Loucy (cell line): ENCODE results near the gene SPRR2B.
"Not testable (repeated sequence)": the region's sequence is repeated elsewhere in the genome, so short reads cannot be mapped to it uniquely, and the experiment has no call there.

Source experiments
- H2AFZ ChIP-seq: fragments of 200-600 bp; sonication (generic); 2 replicates; pipeline ENCODE4 v1.6.0; 2016; ENCODE audit warnings: antibody characterized with exemption, mild to moderate bottlenecking, low read length, moderate library complexity
- H3F3A ChIP-seq: fragments of 200-600 bp; 2 replicates; pipeline ENCODE4 v1.6.0; 2016; ENCODE audit warnings: antibody characterized with exemption, low read depth, mild to moderate bottlenecking
- H3K27me3 ChIP-seq: fragments of 200-600 bp; sonication (generic); 2 replicates; pipeline ENCODE4 v1.6.1; 2014; ENCODE audit warnings: low read length, mild to moderate bottlenecking; ENCODE audit not compliant: insufficient read depth, poor library complexity, severe bottlenecking
- H3K36me3 ChIP-seq: fragments of 200-600 bp; sonication (generic); 2 replicates; pipeline ENCODE4 v1.6.1; 2016; ENCODE audit warnings: low read length; ENCODE audit not compliant: insufficient read depth
- H3K4me1 ChIP-seq: fragments of 200-600 bp; sonication (generic); 2 replicates; pipeline ENCODE4 v1.5.1; 2014; ENCODE audit warnings: low read length, mild to moderate bottlenecking; ENCODE audit not compliant: insufficient read depth, poor library complexity, severe bottlenecking
- H3K4me2 ChIP-seq: fragments of 200-600 bp; sonication (generic); 2 replicates; pipeline ENCODE4 v1.6.0; 2014; ENCODE audit warnings: antibody characterized with exemption, low read length, low read depth, mild to moderate bottlenecking; ENCODE audit not compliant: poor library complexity, severe bottlenecking
- H3K4me3 ChIP-seq: fragments of 200-600 bp; sonication (generic); 2 replicates; pipeline ENCODE4 v1.5.1; 2014; ENCODE audit warnings: low read length, mild to moderate bottlenecking, mixed read lengths; ENCODE audit not compliant: poor library complexity, severe bottlenecking
- H3K79me2 ChIP-seq: fragments of 200-600 bp; sonication (generic); 2 replicates; pipeline ENCODE4 v1.6.1; 2014; ENCODE audit warnings: low read length; ENCODE audit not compliant: insufficient read depth
- H3K9ac ChIP-seq: fragments of 200-600 bp; sonication (generic); 2 replicates; pipeline ENCODE4 v1.6.0; 2014; ENCODE audit warnings: mild to moderate bottlenecking, low read depth, low read length, moderate library complexity; ENCODE audit not compliant: poor library complexity, severe bottlenecking
- H3K9me2 ChIP-seq: fragments of 200-600 bp; sonication (generic); replicated peaks from 2 replicates; pipeline ENCODE4 v1.6.1; 2016; ENCODE audit warnings: low read depth, low read length, mixed read lengths
- H3K9me3 ChIP-seq: fragments of 200-600 bp; sonication (generic); 2 replicates; pipeline ENCODE4 v1.6.1; 2014; ENCODE audit warnings: mild to moderate bottlenecking, antibody characterized with exemption, low read length, low read depth; ENCODE audit not compliant: insufficient read depth
- H4K20me1 ChIP-seq: fragments of 200-600 bp; sonication (generic); 2 replicates; pipeline ENCODE4 v1.6.0; 2014; ENCODE audit warnings: antibody characterized with exemption, low read length, mild to moderate bottlenecking; ENCODE audit not compliant: insufficient read depth, poor library complexity, severe bottlenecking
- CTCF ChIP-seq: fragments of 200-600 bp; sonication (generic); conservative IDR thresholded peaks from 2 replicates; pipeline ENCODE4 v1.5.1; 2014; ENCODE audit warnings: mild to moderate bottlenecking, antibody characterized with exemption, low read length
- EZH2phosphoT487 ChIP-seq: fragments of 200-600 bp; IDR thresholded peaks from 2 replicates; pipeline ENCODE4 v1.6.1; 2018; ENCODE audit warnings: antibody characterized with exemption, mild to moderate bottlenecking, moderate library complexity, borderline replicate concordance

Gene SPRR2B

DNA sequence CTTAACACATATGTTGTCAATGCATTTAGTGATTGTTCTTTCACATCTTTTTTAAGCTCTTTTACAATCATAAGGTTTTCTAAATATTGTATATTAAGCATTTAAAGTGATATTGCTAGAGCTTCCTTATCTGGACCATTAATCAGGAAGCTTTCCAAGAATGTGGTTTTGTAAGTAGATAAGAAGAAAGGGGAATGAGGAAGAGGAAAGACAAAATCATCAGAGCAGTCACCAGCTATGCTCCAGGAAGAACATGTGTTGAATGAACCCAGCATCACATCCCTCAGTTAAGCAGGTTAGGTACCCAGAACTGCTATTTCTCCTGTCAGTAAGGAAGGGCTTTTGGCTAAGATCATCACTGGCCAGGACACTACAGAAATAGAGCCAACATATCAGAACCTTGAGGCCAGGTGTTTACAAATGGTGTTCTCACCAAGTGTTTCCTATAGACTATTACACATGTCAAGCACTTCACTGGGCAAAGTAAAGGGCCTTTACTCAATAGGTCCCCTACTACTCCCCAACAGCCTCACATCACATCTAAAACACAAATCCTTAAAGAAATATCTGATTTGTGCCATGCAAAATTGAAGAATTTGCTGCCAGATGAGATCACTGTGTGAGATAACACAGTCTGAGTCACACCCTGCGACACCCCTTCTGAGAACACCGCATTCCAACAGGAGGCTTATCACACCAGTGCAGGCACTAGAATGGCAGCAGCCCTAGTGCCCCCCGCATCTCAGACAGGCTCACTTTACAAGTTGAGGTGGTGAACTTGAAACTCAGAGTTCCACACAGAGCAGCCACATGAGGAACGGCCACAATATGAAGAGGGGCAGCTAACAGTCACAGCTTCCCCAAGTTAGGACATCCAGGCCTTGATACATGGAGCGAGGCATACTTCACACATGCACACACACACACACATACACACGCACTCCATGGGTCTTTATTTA, 12.3 kb downstream of the SPRR2B start:
- no peak for TF ChIP-seq CTCF
- TF ChIP-seq EZH2phosphoT487 = no peak
- H2AFZ ChIP-seq = no peak overlapping the region
- H3K27me3 ChIP-seq = no peaks in the 10 kb centered on the region
- no peak overlapping the region for H3K4me2 ChIP-seq
- no peak overlapping the region for H3K4me3 ChIP-seq
- no peaks in the 10 kb centered on the region for H4K20me1 ChIP-seq
- H3K4me1 ChIP-seq = no peaks in the 10 kb centered on the region
- H3K9me3 ChIP-seq = no peaks in the 10 kb centered on the region
- no peaks in the 10 kb centered on the region for H3F3A ChIP-seq
- H3K36me3 ChIP-seq = no peaks in the 10 kb centered on the region
- H3K79me2 ChIP-seq = no peaks in the 10 kb centered on the region
- H3K9ac ChIP-seq = no peak overlapping the region
- H3K9me2 ChIP-seq = no peaks in the 10 kb centered on the region

DNA sequence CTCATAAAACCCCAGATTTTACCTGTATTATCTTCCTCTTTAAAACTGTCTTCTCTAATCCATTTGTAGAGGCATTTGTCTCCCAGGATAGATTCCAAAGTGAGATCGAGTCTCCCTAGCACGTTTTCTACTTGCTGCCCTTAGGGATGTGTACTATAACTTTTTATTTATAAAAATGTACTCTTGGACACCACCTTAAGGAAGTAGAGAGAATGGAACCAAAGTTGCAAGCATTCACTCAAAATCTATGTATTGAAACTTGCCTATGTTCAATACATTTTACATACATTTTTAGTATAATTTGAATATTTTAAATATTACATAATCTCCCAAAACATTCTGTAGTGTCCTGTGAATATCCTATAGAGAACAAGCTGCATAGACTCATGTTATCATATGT, 13.3 kb downstream of the SPRR2B start:
- Histone ChIP-seq H3K4me1 (no peaks in the 10 kb centered on the region), H3K27me3 (no peaks in the 10 kb centered on the region), H3K9me2 (no peaks in the 10 kb centered on the region), H3K9ac (no peak overlapping the region), H3K4me2 (no peak overlapping the region), H3K36me3 (no peaks in the 10 kb centered on the region), H3K9me3 (no peaks in the 10 kb centered on the region), H3K4me3 (no peak overlapping the region), H3K79me2 (no peaks in the 10 kb centered on the region), H3F3A (no peaks in the 10 kb centered on the region), H2AFZ (no peak overlapping the region), H4K20me1 (no peaks in the 10 kb centered on the region)
- TF ChIP-seq CTCF (0 out of 2 replicates have a peak, but pooled peaks have one; percentile 15), EZH2phosphoT487 (no peak)

DNA sequence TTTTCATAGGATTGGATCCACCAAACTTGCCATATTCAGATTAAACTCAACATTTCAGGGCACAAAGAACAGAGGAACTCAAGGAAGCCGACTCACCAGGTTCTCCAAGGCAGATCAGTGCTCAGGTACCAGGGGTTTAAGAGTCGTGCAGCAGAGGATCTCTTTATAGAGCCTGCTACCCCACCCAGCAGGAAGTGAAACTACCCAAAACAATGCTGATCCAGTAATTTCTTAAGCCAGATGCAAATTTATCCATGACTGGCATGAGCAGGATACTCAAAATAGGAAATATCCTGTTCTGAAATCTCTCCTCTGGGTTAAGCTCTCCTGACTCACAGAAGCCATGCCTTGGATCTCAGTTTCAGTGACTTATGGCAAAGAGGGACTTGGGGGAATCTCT, 14.0 kb downstream of the SPRR2B start, which contains the start of gene SPRR2A:
Gene SPRR2A (minus strand): TSS at position 138 of the 400 bp plus-strand sequence. CDS start 777 bp downstream, outside the sequence.
- Histone ChIP-seq H3K4me2 (no peak within 1 kb of the TSS), H3K27me3 (no peaks in the 10 kb centered on the region), H4K20me1 (no peaks in the 10 kb centered on the region), H3K9me2 (no peaks in the 10 kb centered on the region), H3K4me3 (no peak within 1 kb of the TSS), H2AFZ (no peak within 1 kb of the TSS), H3F3A (no peaks in the 10 kb centered on the region), H3K4me1 (no peaks in the 10 kb centered on the region), H3K9me3 (no peaks in the 10 kb centered on the region), H3K9ac (no peak within 1 kb of the TSS), H3K36me3 (no peaks in the 10 kb centered on the region), H3K79me2 (no peaks in the 10 kb centered on the region)
- TF ChIP-seq EZH2phosphoT487 (no peak), CTCF (no peak)

GRCh38 chr1:153056111-153056510, 15.3 kb downstream of the SPRR2B start:
- H3F3A ChIP-seq, H3K4me3 ChIP-seq, H3K27me3 ChIP-seq, H3K9me2 ChIP-seq, H3K36me3 ChIP-seq, H2AFZ ChIP-seq, H3K9me3 ChIP-seq, H3K4me1 ChIP-seq, H3K9ac ChIP-seq, H4K20me1 ChIP-seq, H3K79me2 ChIP-seq, H3K4me2 ChIP-seq: not testable (repeated sequence)
